Small intestine (tissue), 7 donors: ENCODE results near the gene RPS15A. TPM values are rescaled to one million over a fixed set of nuclear protein-coding genes. Genes with fewer than 3 reads are reported as not detected.

Source experiments
- DNase-seq, 2 donors: peaks; one replicate each; pipeline versions ENCODE4 v3.0.0 to v3.0.0-alpha.2; 2013
- FAIRE-seq: peaks from 2 replicates; lab custom pipeline; 2012; peaks lifted over from hg19 to GRCh38; lab: Jason Lieb, UNC
- H3K27ac ChIP-seq, 3 donors: one replicate each; pipeline ENCODE4 v1.5.1; 2013; ENCODE audit warnings: low read length in 2 of 3, mild to moderate bottlenecking in 2 of 3, control low read depth in 1 of 3, inconsistent platforms in 1 of 3, low read depth in 1 of 3, moderate library complexity in 1 of 3
- H3K27me3 ChIP-seq, 3 donors: one replicate each; pipeline ENCODE4 v1.6.1; 2013; ENCODE audit warnings: low read length in 3 of 3, inconsistent platforms in 1 of 3; ENCODE audit not compliant: control insufficient read depth in 3 of 3, insufficient read depth in 3 of 3
- H3K36me3 ChIP-seq, 3 donors: one replicate each; pipeline ENCODE4 v1.6.1; 2013; ENCODE audit warnings: low read length in 3 of 3, inconsistent platforms in 1 of 3, low read depth in 1 of 3, mild to moderate bottlenecking in 1 of 3, moderate library complexity in 1 of 3; ENCODE audit not compliant: control insufficient read depth in 3 of 3, insufficient read depth in 2 of 3
- H3K4me1 ChIP-seq, 3 donors: one replicate each; pipeline ENCODE4 v1.6.1; 2013; ENCODE audit warnings: low read length in 2 of 3, inconsistent platforms in 1 of 3, low read depth in 1 of 3, mild to moderate bottlenecking in 1 of 3, moderate library complexity in 1 of 3; ENCODE audit not compliant: control insufficient read depth in 3 of 3, insufficient read depth in 2 of 3
- H3K4me3 ChIP-seq, 3 donors: one replicate each; pipeline ENCODE4 v1.5.1; 2013; ENCODE audit warnings: low read length in 3 of 3, control low read depth in 1 of 3, inconsistent platforms in 1 of 3, low read depth in 1 of 3, mild to moderate bottlenecking in 1 of 3, moderate library complexity in 1 of 3
- H3K9me3 ChIP-seq, 2 donors: one replicate each; pipeline ENCODE4 v1.6.1; 2013; ENCODE audit warnings: low read depth in 1 of 2, low read length in 1 of 2; ENCODE audit not compliant: control insufficient read depth in 2 of 2, insufficient read depth in 1 of 2
- WGBS, 3 donors: extraction: QIAGEN DNeasy Blood & Tissue Kit; methylation state at CpG; one replicate each; pipeline ENCODE4 v1.1.7; 2013; 5-methylcytosine and 5-hydroxymethylcytosine counted together
- polyA plus RNA-seq, 4 donors: library from polyadenylated mRNA; stranded (reverse) in 3 of 4; unstranded in 1 of 4; fragments of 200-250 nt in 3 of 4; fragments of 120-200 nt in 1 of 4; gene quantifications; one replicate each; pipeline versions ENCODE4 v1.2.1 to v1.2.3, GENCODE V29; 2013
- donor health status: healthy with polysubstance abuse.
- donor health status: control.
- donor health status: control.
- donor health status: Bipolar disorder and iron deficiency.
- donor health status: healthy.

The RPS15A gene
- polyA plus RNA-seq, 4 donors = 2,630 to 4,880 (median 3,438) TPM

GRCh38 chr16:18832006-18832405 lies 41.9 kb upstream of the RPS15A start:
- no peak for FAIRE-seq
- Histone ChIP-seq H3K27ac (no peak overlapping the region), H3K4me1 (no peaks in the 10 kb centered on the region), H3K27me3 (no peaks in the 10 kb centered on the region), H3K9me3 (no peaks in the 10 kb centered on the region), H3K4me3 (no peak overlapping the region), H3K36me3 (peaks cover 34 to 43% (median 38%) of the 10 kb centered on the region in 3 donors)
- no peak for DNase-seq
- 89 to 94% (median 93%) methylated on average over 2 of the region's 2 CpGs for WGBS, 3 donors

GRCh38 chr16:18829251-18829650 lies 39.1 kb upstream of the RPS15A start:
- no peak overlapping the region for H3K4me3 ChIP-seq
- 95 to 98% (median 98%) methylated on average over 6 of the region's 6 CpGs for WGBS, 3 donors
- H3K27ac ChIP-seq = peak overlapping the region in 1 of 3 donors; percentile 67
- FAIRE-seq (no peak), DNase-seq (peak in 1 of 2 donors; percentile 61)
- H3K36me3 ChIP-seq = peaks cover 20 to 27% (median 27%) of the 10 kb centered on the region in 3 donors
- no peaks in the 10 kb centered on the region for H3K27me3 ChIP-seq
- H3K4me1 ChIP-seq = no peaks in the 10 kb centered on the region
- no peaks in the 10 kb centered on the region for H3K9me3 ChIP-seq

- 93 to 96% (median 94%) methylated on average over 4 of the region's 4 CpGs for WGBS, 3 donors
- Histone ChIP-seq H3K36me3 (peaks cover 15 to 23% (median 21%) of the 10 kb centered on the region in 3 donors), H3K9me3 (no peaks in the 10 kb centered on the region), H3K4me1 (no peaks in the 10 kb centered on the region), H3K4me3 (no peak overlapping the region), H3K27ac (peak overlapping the region in 1 of 3 donors; percentile 13), H3K27me3 (no peaks in the 10 kb centered on the region)
- FAIRE-seq (no peak), DNase-seq (no peak)
These were observed 37.8 kb upstream of the RPS15A start for GRCh38 chr16:18827890-18828289.

GRCh38 chr16:18816286-18816685 lies 26.2 kb upstream of the RPS15A start:
- Histone ChIP-seq H3K36me3 (peaks cover 13 to 40% (median 21%) of the 10 kb centered on the region in 3 donors), H3K27ac (no peak overlapping the region), H3K4me3 (no peak overlapping the region), H3K9me3 (no peaks in the 10 kb centered on the region), H3K4me1 (no peaks in the 10 kb centered on the region), H3K27me3 (no peaks in the 10 kb centered on the region)
- FAIRE-seq (no peak), DNase-seq (no peak)
- WGBS, 3 donors = 80 to 81% (median 80%) methylated on average over 3 of the region's 3 CpGs

- FAIRE-seq (no peak), DNase-seq (no peak)
- Histone ChIP-seq H3K4me1 (no peaks in the 10 kb centered on the region), H3K4me3 (no peak overlapping the region), H3K36me3 (peaks cover 18 to 28% (median 22%) of the 10 kb centered on the region in 3 donors), H3K9me3 (no peaks in the 10 kb centered on the region), H3K27ac (no peak overlapping the region), H3K27me3 (no peaks in the 10 kb centered on the region)
- WGBS, 3 donors = 92 to 93% (median 92%) methylated on average over 3 of the region's 3 CpGs
These were observed 21.8 kb upstream of the RPS15A start for GRCh38 chr16:18811925-18812324.

- Histone ChIP-seq H3K36me3 (peaks cover 13 to 24% (median 14%) of the 10 kb centered on the region in 3 donors), H3K9me3 (no peaks in the 10 kb centered on the region), H3K4me1 (no peaks in the 10 kb centered on the region), H3K27ac (no peak overlapping the region), H3K4me3 (no peak overlapping the region), H3K27me3 (no peaks in the 10 kb centered on the region)
- DNase-seq = no peak
- FAIRE-seq = no peak
- 94 to 95% (median 94%) methylated on average over 13 of the region's 13 CpGs for WGBS, 3 donors
These were observed 19.0 kb upstream of the RPS15A start for GRCh38 chr16:18809165-18809564.

GRCh38 chr16:18805257-18805773 lies 15.2 kb upstream of the RPS15A start:
- 12 to 30% (median 19%) methylated on average over 2 of the region's 2 CpGs for WGBS, 3 donors

GRCh38 chr16:18804540-18804939 lies 14.4 kb upstream of the RPS15A start:
- H3K9me3 ChIP-seq = no peaks in the 10 kb centered on the region
- H3K27me3 ChIP-seq = no peaks in the 10 kb centered on the region
- H3K36me3 ChIP-seq = peaks cover 5 to 11% (median 5%) of the 10 kb centered on the region in 3 donors
- no peak overlapping the region for H3K4me3 ChIP-seq
- DNase-seq (no peak), FAIRE-seq (no peak)
- 60 to 89% (median 81%) methylated on average over 3 of the region's 3 CpGs for WGBS, 3 donors
- peaks cover 3 to 10% (median 4%) of the 10 kb centered on the region in 3 donors for H3K4me1 ChIP-seq
- H3K27ac ChIP-seq = peak overlapping the region in 1 of 3 donors; percentile 66

More at GRCh38 chr16:18805257-18805773, 15.2 kb upstream of the RPS15A start:
- Histone ChIP-seq H3K36me3 (peaks cover 5 to 11% (median 5%) of the 10 kb centered on the region in 3 donors), H3K4me1 (peaks cover 0 to 3% (median 0%) of the 10 kb centered on the region in 3 donors), H3K4me3 (no peak overlapping the region), H3K9me3 (no peaks in the 10 kb centered on the region), H3K27ac (no peak overlapping the region), H3K27me3 (no peaks in the 10 kb centered on the region)
- DNase-seq (no peak), FAIRE-seq (no peak)
